HG02763 (cell line): ENCODE data around the gene MSTO1.
"Not testable (repeated sequence)": the region's sequence is repeated elsewhere in the genome, so short reads cannot be mapped to it uniquely, and the experiment has no call there.

ENCODE experiments used
- ATAC-seq: cut with Tn5 transposase; IDR thresholded peaks from one replicate; pipeline ENCODE4 v1.9.1; 2021; ENCODE audit warnings: mild to moderate bottlenecking, moderate library complexity; ENCODE audit not compliant: unreplicated experiment

MSTO1 gene

GRCh38 chr1:155609515-155610256 lies at the start of gene MSTO1:
MSTO1 (plus strand) TSS chr1:155610218; CDS start chr1:155610249, 31 bp downstream.
- ATAC-seq: peak; percentile 91

DNA sequence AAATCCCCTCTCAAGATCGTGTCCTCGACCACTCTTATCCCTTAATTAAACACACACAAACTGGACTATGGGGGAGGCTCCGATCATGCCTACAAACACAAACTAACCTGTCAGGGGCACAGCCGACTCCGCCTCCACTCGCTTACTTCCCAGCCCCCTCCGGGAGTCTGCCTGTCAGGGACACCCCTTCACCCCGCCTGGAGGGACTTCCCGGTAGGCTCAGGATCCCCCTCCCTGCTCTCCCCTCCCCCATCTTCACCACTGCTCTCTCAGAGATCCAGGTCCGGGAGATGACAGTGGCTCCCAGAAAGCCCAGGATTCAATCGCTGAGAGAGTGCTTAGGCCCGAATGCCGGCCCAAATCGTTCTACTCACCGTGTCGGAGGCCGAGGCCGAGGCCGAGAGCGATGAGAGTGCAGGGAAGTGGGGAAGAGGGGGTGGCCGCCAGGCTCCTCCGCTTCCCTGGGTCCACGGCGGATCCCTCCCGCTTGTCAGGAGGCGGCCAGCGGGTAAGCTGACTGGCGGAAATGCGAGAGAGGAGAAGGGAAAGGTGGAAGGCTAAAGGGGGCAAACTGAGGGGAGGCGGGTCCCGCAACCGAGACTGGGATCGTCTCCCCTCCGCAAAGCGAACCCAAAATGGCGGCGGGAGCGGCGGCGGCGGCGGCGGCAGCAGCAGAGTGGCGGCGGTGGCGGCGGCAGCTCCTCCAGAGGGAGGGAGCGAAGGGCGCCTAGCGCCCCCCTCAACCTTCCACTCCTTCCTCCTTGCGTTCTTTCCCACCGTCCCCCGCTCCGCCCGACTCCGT lies 48.0 kb upstream of the MSTO1 start:
- peak; percentile 22 for ATAC-seq

DNA sequence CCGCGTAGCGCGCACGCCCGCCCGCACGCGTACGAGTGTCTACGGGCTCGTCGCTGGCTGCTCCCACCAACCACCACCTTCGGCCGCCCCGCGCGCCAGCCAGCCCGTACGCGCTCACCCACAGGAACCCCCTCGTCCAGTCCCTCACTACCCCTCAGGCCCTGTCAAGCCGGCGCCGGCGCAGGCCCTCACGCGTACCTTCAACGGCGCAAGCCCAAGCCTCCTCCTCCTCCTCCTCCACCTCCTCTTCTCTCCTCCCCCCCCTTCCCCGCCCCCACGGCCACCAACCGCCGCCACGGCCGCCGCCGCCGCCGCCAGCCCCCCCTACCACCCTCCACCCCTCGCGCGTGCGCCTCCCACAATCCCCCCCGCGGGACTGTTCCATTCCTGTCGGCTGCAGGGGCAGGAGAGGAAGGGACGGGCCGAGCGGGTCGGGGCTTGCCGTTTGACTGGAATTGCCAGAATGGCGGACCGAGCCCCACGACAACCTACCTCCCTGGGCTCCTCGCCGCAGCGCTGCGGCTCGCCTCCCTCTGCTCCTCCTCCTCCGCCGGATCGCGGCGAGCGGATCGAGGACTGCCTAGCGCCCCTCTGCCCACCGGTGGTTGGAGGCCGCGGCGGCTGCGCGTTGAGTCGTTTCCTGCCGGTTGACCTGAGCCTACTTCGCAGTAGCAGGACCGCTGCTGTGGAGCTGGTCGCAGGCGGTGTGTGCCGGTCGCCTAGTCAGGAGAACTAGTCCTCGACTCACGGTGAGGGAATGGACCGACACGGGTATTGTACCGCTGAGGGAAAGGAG lies 47.2 kb upstream of the MSTO1 start, which contains the start of gene ASH1L:
Gene ASH1L (minus strand): TSS at position 223 of the 796 bp plus-strand sequence. CDS start 41,284 bp downstream, outside the sequence.
- peak; percentile 72 for ATAC-seq

DNA sequence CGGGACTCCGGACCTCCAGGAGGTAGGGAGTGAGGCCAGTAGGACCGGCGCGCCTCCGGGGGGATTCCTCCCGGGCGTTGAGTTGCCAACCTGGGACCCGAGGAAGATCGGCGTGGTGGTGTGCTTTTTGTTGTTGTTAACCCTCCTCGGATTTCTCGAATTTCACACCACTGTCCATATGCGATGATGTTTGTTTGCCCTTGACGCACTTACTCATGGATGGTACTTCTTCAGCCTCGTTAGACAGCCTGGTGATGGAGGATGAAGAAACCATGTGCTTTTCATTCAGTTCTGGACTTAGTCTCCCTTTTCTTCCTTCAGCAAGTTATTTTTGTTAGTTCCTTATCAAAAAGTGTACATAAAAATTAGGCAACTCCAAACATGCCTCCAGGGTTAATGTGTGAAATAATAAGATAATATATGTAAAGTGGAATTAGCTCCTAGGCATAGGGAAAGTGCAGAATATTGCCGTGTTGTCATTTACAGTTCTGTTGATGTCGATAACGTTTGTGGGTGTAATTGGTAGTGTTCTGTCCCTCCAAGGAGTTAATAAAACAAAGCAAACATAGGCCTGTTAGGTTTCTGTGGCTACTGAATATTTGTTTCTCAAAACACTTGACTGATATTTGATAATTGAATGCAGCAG lies 46.5 kb upstream of the MSTO1 start:
- ATAC-seq: not testable (repeated sequence)

DNA sequence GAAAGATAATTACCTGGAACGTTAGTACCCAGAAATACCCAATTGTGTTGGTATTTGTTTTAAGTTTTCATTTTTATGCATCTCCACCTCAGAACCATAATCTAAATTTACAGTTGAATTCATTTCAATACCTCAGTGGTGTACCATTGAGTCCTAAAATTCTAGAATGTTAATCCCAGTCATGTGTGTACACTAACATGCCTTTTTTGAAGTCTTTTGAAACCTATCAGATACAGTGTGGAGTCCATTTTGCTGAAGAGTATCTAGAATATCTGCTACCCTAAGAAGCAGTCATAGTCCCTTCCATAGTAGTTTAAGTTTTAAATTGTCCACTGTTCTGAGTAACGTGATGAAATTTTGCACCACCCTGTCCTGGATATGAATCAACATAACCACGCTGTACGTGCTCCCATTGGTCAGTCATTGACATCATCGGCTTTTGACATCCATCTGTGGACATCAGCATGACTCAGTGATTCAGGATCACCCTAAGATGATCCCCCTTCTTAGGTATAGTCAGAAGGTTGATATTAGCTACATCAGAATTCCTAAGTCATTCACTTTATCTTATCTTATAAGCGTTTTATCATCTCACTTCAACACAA lies 39.9 kb upstream of the MSTO1 start:
- ATAC-seq: no peak

- ATAC-seq: no peak
These were observed 39.4 kb upstream of the MSTO1 start for GRCh38 chr1:155570593-155570990.

DNA sequence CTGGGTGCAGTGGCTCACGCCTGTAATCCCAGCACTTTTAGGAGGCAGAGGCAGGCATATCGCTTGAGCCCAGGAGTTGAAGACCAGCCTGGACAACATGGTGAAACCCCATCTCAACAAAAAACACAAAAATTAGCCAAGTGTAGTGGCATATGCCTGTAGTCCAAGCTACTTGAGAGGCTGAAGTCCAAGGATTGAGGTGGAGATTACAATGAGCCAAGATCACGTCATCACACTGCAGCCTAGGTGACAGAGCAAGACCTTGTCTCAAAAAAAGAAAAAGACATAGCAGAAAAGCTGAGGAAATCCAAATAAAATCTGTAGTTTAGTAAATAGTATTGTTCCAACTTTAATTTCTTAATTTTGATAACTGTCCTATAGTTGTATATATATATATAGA lies 35.9 kb upstream of the MSTO1 start:
- ATAC-seq: no peak

- not testable (repeated sequence) for ATAC-seq
These were observed 34.4 kb upstream of the MSTO1 start for GRCh38 chr1:155575608-155576007.

DNA sequence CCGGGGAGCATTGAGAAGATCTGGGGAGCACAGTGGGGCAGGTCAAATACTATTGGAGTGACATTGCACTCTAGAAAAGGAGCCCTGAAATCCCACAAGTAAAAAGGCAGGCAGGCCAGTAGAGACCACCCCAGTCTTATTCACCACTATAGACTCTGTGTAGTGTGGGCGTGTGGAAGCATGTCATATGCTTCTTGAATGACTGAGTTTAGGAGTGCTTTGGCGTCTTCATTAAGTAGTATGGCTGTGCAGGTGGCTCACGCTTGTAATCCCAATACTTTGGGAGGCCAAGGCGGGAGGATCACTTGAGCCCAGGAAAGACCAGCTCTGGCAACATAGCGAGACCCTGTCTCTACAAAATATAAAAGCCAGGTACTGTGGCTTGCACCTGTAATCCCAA lies 26.2 kb upstream of the MSTO1 start:
- not testable (repeated sequence) for ATAC-seq

DNA sequence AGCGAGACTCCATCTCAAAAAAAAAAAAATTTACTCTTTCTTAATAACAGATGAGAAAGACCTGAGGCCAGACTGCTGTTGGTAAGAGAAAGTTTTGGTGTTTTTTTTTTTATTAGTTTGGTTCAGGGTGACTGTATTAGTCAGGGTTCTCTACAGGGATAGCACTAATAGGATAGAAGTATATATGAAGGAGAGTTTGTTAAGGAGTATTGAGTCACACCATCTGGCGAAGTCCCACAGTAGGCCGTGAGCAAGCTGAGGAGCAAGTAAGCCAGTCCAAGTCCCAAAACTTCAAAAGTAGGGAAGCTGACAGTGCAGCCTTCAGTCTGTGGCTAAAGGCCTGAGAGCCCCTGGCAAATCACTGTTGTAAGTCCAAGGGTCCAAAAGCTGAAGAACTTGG lies 20.7 kb upstream of the MSTO1 start:
- not testable (repeated sequence) for ATAC-seq

GRCh38 chr1:155590516-155591247 lies 19.3 kb upstream of the MSTO1 start:
- not testable (repeated sequence) for ATAC-seq

GRCh38 chr1:155591770-155592169 lies 18.2 kb upstream of the MSTO1 start:
- ATAC-seq: no peak

GRCh38 chr1:155595877-155596474 lies 14.0 kb upstream of the MSTO1 start:
- not testable (repeated sequence) for ATAC-seq

GRCh38 chr1:155596864-155597263 lies 13.2 kb upstream of the MSTO1 start:
- no peak for ATAC-seq

- ATAC-seq: no peak
These were observed 11.1 kb upstream of the MSTO1 start for GRCh38 chr1:155598842-155599331.

GRCh38 chr1:155599828-155600572 lies 10.0 kb upstream of the MSTO1 start:
- ATAC-seq: not testable (repeated sequence)

DNA sequence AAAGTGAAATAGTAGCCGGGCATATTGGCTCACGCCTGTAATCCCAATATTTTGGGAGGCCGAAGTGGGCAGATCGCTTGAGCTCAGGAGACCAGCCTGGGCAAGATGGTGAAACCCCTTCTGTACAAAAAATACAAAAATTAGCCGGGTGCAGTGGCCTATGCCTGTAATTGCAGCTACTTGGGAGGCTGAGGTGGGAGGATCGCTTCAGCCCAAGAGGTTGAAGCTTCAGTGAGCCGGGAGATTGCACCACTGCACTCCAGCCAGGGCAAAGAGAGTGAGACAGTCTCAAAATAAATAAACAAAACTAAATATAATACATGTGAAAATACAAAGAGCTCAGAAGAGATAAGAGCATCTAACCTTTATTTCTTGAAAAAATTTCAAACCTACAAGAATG lies 2.3 kb upstream of the MSTO1 start:
- ATAC-seq: no peak

DNA sequence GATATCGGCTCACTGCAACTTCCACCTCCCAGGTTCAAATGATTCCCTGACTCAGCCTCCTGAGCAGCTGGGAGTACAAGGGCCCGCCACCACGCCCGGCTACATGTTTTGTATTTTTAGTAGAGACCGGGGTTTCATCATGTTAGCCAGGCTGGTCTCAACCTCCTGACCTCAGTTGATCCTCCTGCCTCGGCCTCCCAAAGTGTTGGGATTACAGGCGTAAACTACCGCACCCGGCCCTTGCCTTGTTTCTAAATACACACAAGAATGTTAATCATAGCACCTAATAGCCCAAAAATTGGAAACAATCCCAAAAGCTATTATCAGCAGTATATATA lies 1.2 kb upstream of the MSTO1 start:
- ATAC-seq: no peak
